AG09319 (cell line): ENCODE results near the gene PLA2R1.
"Not testable (repeated sequence)": the region's sequence is repeated elsewhere in the genome, so short reads cannot be mapped to it uniquely, and the experiment has no call there.

Experiments
- DNase-seq: peaks from one replicate; pipeline ENCODE4 v3.0.0-alpha.2; 2010; ENCODE audit warnings: low read depth; ENCODE audit errors: extremely low read depth
- TF ChIP-seq, protein P1 (sequence below): IDR thresholded peaks from 2 replicates; pipeline ENCODE4 v1.5.1; 2011; ENCODE audit warnings: low read depth, mild to moderate bottlenecking, inconsistent platforms, low read length, moderate library complexity

The PLA2R1 gene

DNA sequence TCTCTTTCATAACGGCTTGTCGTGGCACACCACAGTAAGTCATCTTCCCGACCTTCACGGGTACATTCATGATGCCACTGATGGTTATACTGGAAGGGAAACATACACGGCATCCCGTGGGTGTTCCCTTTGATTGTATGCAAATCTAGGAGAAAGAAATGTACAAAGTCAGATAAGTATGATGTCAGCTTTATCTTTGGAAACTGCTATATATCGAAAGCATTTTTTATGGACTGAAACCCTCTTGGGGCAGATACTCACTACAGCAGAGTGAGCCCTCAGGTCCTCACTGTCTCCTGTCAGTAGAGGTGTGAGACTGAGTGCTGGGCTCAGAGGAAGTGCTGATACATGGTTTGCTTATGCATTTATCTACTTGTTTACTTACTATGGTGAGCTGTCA lies 20.4 kb downstream of the PLA2R1 start:
- TF ChIP-seq, protein P1, sequence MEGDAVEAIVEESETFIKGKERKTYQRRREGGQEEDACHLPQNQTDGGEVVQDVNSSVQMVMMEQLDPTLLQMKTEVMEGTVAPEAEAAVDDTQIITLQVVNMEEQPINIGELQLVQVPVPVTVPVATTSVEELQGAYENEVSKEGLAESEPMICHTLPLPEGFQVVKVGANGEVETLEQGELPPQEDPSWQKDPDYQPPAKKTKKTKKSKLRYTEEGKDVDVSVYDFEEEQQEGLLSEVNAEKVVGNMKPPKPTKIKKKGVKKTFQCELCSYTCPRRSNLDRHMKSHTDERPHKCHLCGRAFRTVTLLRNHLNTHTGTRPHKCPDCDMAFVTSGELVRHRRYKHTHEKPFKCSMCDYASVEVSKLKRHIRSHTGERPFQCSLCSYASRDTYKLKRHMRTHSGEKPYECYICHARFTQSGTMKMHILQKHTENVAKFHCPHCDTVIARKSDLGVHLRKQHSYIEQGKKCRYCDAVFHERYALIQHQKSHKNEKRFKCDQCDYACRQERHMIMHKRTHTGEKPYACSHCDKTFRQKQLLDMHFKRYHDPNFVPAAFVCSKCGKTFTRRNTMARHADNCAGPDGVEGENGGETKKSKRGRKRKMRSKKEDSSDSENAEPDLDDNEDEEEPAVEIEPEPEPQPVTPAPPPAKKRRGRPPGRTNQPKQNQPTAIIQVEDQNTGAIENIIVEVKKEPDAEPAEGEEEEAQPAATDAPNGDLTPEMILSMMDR = no peak
- no peak for DNase-seq

DNA sequence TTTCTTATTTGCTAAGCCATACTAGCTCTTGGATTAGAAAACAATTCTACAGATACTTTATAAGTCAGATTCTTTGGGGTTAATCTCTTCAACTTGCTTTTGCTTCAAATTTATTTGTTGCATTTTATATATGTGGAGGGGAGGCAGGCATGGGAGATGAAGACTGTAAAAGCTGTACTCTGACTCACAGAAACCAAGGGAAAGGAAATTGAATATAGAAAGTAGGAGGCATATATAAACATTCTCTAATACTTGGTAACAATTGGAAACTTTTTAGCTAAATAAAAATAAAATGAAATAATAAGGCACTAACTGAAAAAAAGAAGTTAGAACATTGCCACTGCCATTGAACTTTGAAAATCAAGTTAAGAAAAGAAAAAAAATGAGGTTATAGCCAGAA lies 21.3 kb downstream of the PLA2R1 start:
- TF ChIP-seq, protein P1 = no peak
- DNase-seq = no peak

DNA sequence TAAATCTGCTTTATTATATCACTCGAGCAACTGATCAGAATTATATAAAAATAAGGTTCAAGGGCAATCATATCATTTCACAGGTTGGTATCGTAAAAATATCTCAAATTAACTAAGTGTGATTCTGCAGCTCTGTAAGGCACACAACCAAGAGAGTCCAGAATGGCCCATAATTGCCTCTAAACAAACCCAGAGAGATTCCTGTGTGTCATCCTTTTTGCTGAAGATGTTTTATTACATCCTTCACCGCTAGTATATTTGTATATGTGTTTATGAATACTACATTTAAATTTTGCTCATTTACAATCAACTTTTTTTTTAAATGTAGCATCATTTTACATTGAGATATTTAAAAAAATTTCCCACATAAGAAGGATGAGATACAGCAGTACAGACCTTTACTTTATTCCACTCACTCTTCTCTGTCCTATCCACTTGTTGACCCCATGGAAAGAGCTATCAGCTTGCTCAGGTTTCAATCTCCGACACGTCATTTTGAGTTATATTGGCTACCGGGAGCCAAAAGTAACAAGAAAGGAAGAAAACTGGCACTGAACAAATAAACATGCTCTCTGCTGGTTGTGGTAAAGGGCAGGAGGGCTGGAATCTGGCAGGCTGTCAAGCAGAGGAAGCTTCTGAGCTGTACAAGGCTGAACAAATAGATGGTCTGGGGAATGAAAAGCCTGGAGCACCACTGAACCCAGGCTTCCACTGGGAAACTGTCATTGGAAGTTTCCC lies 23.1 kb downstream of the PLA2R1 start:
- TF ChIP-seq, protein P1 = no peak
- DNase-seq = no peak

DNA sequence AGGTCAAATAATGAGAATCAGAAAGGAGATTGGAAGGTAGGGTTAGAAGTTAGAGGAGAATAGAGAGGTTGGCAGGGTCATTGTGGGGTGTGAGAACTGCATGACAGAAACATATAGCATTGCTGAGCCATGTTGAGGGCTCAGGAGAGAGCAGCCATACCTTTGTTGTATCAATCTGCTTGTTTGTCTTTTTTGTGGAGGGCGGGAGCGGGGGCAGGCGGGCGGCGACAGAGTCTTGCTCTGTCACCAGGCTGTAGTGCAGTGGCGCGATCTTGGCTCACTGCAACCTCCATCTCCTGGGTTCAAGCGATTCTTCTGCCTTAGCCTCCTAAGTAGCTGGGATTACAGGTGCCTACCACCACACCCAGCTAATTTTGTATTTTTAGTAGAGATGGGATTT lies 23.8 kb downstream of the PLA2R1 start:
- DNase-seq = not testable (repeated sequence)

DNA sequence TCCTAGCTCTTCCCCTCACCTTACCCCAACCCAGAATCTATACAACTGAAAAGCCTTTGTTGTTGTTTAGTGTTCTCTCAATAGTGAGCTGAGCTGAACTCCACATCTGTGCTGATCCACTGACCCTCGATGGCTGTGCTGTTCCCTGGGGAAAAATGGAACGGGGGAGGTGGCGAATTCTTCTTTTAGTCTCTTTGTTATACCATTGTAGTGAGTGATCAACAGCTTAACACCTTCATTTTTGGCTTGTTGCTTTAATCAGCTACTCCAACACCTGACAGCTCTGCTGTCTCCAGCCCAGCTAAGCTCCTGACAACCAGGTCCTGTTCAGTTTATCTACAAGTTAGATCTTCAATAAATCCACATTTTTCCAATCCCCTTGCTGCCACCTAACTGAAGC lies 25.7 kb downstream of the PLA2R1 start:
- DNase-seq = no peak
- TF ChIP-seq, protein P1 = no peak

DNA sequence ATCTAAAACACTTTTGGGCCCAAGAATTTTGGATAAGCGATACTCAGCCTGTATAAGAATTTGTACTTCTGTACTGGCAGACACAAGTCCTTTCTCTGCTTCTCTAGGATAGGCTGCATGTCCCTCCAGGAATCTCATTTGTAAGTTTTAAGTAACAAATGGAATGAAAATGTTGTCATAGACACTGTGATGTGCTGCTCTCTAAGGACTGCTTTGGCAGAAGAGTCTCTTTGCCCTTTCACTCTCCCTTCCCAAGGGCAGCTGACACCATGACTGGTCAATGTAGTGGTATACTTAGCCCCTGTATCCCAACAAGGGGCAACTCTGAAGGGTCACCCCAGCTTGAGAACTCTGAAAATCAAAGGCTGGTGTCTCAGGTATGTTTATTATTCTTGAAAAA lies 27.3 kb downstream of the PLA2R1 start:
- TF ChIP-seq, protein P1 = no peak
- DNase-seq = no peak

DNA sequence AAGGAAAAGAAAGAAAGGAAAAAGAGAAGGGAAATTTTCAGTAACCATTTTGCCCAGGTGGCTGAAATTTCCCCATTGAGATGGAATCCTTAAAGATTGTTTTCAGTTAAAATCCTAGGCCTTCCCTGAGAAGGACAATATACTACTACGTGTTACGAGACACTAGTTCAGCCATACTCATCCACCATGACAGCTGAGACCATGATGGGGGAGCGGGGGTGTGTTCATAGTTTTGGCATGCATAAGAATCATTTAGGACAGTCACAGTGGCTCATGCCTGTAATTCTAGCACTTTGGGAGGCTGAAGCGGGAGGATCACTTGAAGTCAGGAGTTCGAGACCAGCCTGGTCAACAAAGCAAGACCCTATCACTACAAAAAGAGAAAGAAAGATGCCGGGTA lies 28.0 kb downstream of the PLA2R1 start:
- TF ChIP-seq, protein P1 = no peak
- no peak for DNase-seq

DNA sequence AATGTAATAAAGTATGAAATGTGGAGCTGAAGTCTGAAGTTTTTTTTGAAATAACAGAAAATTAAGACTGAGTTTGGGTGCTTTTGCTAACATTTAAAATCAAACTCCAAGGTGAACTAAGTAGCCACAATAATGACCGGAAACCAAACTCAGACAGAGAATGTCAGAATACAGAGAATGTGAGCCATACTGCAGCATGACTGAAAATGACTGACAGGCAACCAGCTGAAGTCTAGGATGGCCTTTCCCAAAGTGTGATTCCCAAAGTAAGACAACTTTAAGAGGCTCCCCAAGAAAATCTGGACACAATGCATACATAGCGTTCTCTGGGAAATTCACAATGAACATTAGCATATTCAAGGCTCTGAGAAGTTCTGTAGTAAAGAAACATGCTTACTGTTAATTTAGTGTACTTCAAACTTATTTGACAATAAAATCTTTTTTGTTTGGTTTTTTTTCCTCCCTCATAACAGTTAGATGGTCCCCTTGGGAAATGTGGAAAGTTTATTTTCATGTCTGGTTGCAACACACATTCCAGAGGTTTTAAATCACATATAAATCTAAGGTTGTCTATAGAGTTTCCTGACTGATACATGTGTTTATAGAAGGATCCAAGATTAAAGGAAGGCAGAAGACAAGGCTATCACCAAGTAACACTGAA lies 28.6 kb downstream of the PLA2R1 start:
- TF ChIP-seq, protein P1 = no peak
- DNase-seq = peak; percentile 22
